HG03025 (cell line): ENCODE measurements around the gene MPV17L2.

Experiments used
- ATAC-seq: cut with Tn5 transposase; IDR thresholded peaks from one replicate; pipeline ENCODE4 v1.9.1; 2021; ENCODE audit warnings: mild to moderate bottlenecking, moderate library complexity; ENCODE audit not compliant: unreplicated experiment, low FRiP score

MPV17L2 gene

DNA sequence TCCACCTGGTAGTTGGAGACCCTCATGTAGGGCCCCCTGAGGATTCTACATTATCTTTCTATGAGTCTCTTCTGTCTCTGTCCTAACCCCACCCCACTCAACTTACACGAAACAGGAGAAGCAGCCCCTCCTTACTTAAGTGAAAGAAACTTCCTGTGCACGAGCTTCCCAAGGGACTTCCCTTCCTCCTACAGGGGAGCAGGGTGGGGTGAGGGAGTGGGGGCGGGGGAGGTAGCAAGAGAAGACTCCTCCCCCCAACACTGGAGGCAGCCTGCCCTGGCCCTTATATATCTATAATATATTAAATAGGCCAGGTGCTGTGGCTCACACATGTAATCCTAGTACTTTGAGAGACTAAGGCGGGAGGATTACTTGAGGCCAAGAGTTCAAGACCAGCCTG lies 38.8 kb downstream of the MPV17L2 start:
- no peak for ATAC-seq

DNA sequence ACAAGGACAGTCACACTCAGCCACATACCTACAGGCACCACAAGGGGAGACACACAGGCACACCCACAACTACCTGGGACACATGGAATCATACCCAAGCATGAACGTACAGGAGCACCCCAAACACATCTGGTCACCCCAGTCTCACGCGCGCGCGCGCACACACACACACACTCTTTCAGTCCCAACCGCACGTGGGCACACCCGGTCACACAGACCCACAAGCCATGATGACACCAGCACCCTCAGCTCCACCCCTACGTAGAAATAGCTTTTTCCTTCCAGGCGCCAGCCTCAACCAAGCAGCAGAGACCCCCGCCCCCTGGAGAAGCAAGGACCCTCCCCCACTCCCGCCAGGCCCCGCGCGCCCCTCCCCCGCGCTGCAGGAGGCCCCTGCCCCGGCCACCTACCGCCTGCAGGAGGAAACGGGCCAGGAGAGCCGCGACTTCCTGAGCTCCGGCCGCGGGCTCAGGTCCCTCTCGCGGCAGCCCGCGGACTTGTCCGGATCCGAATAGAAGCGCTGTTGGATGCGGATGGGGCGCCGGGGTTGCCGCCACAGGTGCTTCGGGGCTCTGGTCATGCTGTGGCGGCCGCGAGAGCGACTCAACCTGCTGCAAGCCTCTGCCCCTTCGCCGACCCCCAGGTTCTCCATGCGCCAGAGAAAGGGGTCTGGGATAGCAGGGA lies 39.7 kb downstream of the MPV17L2 start:
- ATAC-seq, result no peak

DNA sequence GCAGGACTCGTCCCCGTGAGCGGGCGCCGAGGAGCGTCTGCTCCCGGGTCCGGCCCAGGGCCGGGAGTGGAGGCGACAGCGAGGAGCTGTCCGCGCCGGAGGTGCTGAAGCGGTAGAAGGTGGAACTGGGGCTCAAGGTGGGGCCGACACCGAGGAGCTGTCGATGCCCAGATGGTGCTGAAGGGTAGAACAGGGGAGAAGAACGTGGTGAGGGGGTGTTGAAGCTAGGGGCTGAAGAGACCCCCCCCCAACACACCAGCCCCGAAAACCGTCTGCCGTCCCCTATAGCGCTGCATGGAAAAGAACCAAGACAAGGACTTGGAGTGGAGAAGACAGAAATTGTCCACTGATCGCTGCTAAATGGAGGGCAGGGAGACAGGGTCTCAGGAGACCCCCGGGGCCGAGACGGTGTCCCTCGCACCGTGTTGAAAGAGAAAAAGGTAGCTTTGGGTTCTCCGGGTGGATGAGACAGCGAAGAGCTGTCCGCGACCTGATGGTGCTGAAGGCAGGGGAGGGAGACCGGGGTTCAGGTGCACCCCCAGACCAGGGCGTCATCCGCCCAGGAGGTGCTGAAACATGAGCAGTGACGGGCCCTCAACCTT lies 40.3 kb downstream of the MPV17L2 start:
- ATAC-seq, result no peak

DNA sequence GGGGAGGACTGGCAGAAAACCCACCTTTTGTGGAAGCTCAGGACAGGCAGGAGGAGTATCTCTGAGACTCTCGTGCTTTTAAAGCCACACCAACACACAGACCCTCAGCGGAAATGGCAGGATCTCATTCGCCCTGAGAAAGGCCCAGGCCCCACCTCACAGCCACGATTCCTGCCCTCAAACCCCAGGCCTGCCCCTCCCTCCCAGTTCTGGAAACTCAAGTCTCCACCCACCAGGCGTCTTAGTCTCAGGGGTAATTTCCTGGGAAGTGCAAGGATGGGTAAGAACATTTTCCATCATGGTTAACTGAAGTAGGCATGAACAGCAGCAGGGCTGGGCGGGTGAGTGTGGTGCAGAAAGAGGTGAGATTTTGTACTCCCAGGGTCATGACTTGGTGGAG lies 41.2 kb downstream of the MPV17L2 start:
- ATAC-seq, result no peak

DNA sequence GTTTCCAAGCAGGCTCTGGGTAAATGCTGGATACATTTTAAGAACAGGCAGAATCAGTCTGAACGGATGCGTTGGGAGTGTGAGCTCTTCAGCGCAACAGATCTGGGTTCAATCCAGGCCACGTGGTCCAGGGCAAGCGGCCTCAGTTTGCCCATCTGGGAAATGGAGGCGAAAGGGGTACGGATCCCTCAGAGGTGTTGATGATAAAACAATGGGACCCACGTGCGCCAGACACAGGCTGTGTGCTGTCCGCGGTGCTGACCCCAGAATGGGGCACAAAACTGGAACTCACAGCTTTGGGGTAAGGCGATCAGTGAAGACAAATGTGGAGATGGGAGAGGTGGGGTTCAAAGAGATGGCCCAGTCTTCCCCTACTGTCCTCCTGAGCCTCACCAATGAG lies 46.3 kb downstream of the MPV17L2 start:
- ATAC-seq, result no peak

DNA sequence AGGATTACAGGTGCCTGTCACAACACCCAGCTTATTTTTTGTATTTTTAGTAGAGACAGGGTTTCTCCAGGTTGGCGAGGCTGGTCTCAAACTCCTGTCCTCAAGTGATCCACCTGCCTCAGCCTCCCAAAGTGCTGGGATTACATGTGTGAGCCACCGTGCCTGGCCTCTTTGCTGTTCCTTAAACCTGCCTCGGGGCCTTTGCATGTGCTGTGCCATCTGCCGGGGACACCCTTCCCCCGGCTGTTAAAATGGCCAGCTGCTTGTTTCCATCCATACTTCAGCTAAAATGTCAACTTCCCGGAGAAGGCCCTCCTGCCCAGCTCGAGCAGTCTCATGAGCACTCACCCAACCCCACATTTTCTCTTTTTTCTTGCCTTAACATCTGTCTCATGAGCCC lies 52.3 kb downstream of the MPV17L2 start:
- ATAC-seq, result no peak
